Stimulated activated CD4-positive, alpha-beta T cell treated with anti-CD3 and anti-CD28 coated beads, Interleukin-1b, Interleukin-23, amount 100 ng/mL, for 4 hours (primary cell): ENCODE measurements around the gene JSRP1.

Experiments
- DNase-seq, 2 donors: peaks; one replicate each; pipeline ENCODE4 v3.0.0-alpha.2; 2020; ENCODE audit warnings: low read depth in 2 of 2

The JSRP1 gene, protein sequence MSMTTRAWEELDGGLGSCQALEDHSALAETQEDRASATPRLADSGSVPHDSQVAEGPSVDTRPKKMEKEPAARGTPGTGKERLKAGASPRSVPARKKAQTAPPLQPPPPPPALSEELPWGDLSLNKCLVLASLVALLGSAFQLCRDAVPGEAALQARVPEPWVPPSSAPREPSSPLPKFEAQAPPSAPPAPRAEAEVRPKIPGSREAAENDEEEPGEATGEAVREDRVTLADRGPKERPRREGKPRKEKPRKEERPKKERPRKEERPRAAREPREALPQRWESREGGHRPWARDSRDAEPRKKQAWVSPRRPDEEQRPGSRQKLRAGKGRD

DNA sequence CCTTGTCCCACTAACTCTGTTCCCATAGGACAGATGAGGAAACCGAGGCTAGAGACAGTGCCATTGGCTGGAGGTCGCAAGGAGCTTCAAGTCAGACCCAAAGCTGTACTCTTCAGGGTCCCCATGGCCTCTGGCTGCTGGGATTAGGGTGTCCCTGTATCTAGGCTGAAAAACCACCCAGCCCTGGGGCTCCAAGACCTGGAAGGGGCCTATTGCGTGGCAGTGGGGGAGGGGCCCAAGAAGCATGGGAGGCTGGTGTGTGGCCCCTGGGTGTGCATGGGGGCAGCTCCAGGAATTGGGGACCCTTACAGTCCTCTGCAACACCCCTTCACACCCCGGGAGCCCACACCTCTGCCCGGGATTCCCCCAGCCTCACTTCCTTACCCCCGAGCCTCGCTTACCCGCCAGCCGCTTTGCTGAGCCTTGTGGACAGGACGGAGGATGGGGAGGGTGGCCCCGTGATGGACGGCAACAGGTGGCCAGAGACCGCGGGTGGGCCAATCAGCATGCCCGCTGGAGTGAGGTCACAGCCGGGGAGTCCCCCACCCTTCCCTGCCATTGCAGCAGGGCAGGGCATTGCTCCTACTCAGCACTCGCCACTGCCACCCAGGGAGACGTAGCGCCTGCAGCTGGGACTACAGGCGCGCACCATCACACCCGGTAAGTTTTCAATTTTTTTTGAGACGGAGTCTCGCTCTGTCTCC lies at the start of gene JSRP1:
Gene JSRP1 (minus strand): TSS at position 436 of the 704 bp plus-strand sequence. CDS start 1,103 bp downstream, outside the sequence.
- no peak for DNase-seq

DNA sequence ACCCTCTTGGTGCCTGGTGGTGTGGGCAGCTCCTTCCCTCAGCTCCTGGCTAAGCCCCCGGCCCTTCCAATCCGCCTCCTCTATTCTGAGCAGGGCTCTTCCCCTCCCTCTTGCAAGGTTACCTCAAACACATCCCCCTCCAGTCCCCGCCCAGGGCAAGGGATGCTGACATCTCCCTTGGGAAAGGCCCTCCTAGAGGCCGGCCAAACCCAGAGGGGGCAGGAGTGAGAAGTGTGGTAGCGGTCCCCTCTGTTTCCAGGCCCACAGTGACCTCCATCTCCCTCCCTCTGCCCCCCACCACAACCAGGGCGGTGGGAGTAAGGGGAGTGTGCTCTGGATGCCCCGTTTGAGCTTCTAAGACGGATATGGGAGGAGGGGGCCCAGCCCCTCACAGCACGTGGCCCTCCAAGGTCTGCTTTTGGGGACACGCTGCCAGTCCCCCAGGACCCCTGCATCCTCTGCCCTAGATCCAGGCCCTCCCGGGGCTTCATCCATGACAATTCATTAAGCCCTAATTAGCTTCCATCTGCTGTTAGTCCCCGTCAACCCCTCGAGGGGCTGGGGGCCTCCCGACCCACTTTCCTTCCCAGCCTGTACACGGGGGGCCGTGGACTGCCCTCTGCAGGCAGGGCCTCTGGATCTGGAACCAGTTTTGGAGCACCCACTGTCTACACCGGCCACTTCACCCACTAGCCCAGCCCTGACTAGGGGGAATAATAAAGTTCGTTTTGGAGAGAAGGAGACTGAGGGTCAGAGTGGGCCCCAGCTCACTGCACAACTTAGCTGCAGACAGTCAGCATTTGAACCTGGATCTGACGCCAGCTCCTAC lies 49.4 kb upstream of the JSRP1 start:
- DNase-seq: no peak

DNA sequence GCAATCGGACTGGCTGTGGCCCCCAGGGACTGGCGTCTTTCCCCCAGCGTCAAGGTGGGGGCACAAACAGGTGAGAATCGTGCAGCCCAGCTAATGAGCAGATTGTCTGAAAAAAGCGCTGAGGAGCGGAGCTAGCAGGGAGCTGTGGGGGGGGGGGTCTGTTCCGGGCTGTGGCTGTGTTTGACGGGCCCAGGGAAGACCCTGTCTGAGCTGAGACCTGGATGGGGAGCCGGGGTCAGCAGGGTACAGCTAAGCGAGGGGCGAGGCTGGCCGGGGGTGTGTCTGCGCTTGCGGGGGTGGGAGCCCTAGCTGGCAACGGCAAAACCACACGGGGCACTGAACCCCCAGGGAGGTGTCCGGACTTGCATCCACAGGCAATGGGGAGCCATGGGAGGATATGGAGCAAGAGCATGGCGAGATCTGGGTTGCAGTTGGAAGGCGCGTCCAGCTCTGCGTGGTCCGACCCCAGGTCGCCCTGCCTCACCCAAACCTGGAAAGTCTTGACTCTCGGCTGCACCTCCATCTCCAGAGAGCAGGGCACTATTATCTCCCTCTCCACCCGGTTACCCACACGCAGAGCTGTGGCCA lies 47.1 kb upstream of the JSRP1 start:
- DNase-seq: no peak

DNA sequence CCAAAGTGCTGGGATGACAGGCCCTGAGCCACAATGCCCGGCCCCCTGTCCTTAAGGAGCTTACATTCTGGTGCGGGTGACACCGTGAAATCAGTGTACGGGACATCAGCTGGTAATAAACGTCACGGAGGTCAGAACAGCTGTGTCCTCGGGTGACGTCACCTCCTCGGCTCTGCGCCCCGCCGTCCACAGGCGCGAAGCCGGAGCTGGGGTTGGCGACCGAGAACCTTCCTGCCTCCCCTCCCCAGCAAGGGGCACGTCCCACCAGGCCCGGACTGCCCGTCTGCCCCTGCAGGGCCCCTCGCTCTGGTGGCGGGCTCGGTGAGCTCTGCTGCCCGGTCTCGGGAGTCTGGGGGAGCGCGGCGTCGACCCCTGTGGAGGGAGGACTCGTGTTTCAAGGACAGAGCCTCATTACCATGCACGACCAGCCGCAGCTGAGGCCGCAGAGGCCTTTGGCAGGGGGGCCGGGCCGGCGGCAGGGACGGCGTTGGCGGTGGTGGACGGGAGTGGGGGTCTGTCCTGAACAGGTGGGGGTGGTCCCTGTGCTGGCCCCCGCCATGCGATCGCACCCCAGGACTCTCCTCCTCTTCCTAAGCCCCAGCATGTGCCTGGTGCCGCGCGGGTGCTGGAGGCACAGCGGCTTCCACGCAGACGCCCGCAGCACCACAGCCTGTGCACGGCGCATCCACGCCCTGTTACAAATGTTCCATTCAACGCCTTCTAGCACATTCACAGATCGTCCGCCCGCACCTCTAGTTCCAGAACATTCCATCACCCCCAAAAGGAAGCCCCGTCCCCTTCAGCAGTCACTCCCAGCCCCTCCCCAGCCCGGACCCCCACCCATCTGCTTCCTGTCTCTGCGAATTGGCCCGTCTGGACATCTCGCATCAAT lies 46.3 kb upstream of the JSRP1 start:
- DNase-seq: no peak

DNA sequence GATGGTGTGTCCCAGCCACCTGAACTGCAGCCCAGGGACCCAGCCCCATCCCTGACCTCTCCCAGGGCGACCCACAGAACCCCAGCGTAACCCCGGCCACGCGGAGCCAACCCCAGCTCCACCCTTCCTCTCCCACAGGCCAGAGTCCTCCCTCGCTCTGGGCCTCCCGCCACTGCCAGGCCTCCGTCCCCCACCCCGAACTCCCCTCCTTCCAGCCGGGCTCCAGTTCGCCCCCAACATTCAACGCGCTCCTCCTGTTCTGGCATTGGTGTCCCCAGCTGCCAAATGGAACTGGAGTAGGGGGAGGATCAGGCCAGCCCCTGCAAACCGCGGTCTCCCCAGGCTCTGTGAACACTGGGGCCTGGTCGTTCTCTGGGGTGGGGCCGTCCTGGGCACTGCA lies 44.3 kb upstream of the JSRP1 start:
- DNase-seq: no peak

DNA sequence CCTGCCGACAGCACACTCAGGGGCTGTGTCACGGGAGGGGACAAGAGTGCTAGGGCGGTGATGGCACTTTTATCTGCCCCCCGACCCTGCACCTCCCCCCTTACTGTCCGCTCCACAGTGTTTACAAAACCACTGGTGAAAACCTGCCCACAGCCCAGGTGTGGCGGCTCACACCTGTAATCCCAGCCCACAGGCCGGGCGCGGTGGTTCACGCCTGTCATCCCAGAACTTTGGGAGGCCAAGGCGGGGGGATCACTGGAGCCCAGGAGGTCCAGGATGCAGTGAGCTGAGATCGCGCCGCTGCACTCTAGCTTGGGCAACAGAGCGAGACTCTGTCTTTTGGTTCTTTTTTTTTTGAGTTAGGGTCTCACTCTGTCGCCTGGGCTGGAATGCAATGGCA lies 39.9 kb upstream of the JSRP1 start:
- no peak for DNase-seq

DNA sequence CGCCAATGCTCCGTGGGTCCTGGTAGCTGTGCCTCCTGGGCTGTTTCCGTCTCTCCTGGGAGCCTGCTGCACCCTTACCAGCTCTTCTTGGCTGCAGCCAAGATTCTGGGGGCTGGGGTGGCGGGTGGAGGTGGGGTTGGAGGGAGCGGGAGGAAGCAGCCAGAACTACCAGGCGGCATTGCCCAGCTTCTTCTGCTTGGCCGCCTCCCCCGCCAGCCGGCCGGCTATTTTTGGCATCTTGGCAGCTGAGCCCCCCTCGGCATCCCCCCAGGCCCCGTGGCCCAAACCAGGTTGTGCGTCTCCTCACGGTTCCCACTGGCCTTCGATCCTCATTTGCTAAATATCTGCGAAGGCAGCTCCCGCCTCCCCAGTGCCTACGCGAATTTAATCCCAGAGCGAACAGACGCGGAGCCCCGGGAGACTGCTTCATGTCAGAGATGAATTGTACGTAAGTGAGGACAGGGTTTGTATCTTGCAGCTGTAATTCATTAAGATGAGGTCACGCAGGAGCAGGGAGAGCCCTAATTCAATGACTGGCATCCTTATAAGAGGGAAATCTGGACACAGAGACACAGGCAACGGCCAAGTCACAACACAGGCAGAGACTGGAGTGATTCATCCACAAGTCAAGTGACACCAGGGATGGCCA lies 38.6 kb upstream of the JSRP1 start:
- no peak for DNase-seq

DNA sequence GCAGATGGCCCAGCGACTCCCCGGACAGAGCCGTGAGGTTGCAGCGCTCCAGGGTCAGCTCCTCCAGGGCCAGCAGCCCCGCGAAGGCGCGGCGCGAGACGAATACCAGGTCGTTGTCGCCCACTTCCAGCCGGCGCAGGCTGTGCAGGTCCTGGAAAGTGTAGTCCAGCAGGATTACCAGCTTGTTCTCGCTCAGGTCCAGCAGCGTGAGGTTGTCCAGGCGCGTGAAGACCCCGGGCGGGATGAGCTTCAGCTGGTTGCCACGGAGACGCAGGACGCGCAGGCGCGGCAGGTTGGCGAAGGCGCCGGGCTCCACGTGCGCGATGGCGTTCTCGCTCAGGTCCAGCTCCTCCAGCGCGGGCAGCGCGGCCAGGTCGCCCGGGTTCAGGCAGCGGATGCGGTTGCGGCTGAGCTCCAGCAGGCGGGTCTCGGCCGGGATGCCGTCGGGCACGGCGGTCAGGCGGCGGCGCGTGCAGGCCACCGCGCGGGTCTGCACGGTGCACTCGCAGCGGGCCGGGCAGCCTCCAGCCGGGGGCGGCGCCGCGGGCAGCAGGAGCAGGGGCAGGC lies 35.1 kb upstream of the JSRP1 start:
- DNase-seq: no peak

DNA sequence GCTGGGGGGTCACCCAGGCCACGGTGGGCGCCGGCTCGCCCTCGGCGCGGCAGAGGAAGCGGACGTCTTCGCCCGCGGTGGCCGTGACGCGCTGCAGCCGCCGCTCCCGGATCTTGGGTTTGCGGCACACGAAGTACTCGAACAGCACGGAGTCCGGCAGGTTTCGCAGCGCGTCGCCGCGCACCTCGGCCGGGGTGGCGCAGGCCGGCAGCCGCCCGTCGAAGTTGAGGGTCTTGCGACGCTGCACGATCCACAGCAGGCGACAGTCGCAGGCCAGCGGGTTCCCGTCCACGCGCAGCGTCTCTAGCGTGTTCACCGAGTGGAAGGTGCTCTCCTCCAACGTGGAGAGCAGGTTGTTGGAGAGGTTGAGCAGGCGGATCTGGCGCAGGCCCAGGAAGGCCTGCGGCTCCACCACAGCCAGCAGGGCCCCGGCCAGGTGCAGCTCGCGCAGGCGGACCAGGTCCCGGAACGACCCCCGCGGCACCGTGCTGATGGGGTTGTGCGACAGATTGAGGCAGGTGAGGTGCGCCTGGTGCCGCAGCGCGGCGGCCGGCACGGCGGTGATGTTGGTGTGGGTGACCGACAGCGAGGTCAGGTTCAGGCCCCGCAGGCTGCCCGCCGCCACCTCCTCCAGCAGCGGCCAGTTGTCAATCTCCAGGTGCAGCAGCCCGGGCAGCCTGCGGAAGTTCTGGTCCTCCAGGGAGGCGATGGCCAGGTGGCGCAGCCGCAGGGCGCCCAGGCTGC lies 34.4 kb upstream of the JSRP1 start:
- no peak for DNase-seq

DNA sequence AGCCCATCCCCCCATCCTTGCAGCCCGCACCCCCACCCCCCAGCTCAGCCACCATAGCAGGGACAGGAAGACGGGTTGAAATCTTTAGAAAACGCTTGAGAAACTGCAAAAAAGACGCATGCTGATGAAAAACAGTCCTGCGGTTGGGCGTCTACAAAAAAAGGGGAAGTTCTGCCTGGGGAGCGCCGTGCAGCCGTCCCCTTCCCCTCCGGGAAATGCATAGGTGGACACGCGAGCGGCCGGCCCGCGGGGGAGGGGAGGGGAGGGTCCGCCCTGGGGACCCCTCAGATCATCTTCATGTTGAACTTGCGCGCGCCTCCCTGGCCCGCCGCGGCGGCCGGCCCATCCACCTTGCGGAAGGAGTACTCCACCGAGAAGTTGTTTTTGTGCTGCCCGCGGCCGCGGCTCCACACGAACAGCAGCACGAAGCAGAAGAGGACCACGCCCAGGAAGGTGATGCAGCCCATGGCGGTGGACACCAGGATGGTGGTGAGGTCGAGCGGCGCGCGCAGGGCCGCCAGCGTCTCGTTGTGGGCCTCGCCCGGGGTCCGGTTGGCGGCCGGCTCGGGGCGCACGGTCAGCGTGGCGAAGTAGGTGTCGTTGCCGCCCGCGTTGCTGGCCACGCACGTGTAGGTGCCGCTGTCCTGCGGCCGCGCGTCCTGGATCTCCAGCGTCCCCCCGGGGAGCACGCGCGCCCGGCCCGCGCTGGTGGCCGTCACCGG lies 33.7 kb upstream of the JSRP1 start:
- peak in 1 of 2 donors; percentile 25 for DNase-seq

DNA sequence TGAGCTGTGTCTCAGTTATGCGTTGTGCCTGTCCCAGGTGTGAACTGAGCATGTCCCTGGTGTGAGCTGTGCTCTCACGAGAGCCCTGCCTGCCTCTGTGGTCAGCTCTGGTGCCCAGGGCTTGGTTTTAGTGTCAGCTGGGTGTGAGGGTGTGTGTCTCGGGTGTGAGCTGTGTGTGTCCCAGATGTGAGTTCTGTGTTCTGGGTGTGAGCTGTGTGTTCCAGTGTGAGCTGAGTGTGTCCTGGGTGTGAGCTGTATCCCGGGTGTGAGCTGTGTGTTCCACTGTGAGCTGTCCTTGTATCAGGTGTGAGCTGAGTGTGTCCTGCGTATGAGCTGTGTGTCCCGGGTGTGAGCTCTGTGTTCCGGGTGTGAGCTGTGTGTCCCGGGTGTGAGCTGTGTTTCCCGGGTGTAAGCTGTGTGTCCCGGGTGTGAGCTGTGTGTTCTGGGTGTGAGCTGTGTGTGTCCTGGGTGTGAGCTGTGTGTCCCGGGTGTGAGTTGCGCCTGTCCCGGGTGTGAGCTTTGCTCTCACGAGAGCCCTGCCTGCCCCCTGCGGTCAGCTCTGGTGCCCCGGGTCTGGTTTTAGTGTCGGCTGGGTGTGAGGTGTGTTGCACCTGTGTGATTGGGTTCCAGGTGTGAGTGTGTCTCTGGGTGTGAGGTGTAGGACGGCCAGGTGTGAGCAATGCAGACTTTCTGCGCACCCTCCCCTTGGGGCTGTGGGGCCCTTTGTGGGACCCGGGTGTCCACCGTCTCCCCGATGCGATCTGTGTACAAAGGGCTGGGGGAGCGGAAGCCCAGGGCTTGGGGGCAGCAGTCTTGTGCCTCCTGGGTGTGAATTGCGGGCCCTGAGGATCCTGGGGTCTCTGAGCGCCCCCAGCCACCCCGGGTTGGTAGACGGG lies 32.8 kb upstream of the JSRP1 start:
- no peak for DNase-seq

DNA sequence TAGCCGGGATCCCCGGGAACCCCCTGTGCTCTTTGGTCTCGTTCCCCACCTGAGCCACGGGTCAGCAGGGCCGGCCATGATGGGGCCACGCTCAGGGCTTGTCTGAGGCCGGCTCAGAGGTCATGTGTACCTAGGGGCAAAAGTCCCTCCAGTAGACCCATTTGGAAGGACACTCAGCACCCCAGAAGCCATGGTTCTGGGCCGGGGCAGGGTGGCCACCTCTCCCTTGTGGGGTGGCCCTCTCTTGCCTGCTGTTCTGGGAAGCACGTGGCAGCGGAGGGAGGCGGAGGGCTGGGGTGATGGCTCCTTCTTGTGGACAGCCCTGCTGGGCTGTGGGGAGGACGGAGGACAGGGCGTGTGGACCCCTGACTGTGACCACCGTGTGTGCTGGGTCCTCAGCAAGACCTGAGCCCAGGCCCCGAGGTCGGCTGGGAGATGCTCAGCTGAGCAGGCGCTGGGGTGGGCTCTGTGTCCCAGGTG lies 32.2 kb upstream of the JSRP1 start:
- DNase-seq: no peak

DNA sequence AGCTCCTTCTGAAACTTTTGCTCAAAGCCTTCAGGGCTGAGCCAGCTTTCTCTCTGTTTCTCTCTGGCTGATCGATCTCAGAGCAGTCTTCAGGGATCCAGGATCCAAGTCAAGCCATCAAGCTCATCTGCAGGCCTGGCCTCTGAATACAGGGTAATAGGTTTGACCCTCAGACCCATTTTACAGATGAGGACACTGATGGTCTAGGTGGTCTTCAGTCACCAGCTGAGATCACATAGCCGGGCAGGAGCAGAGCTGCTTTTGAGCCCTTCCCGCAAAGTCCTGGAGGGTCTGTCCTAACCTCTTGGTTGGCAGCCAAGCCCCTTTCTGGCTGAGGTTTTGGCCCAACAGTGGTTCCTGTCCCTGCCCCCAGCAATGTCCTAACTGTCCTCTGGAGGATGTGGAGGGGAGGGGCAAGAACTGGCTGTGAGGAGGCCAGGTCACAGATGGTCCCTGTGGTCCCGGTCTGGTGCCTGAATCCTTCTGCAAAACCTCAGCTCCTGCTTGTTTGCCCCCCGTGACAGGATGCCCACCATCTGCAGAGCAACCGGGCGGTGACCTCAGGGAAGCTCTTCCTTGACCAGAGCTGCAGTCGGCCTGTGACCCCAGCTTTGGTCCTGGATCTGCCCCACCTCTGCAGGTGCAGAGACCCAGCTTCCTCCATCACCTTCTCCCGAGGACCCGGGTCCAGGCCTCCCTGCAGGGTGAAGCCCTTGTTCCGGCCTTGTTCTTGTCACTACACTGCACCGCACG lies 31.5 kb upstream of the JSRP1 start:
- no peak for DNase-seq

DNA sequence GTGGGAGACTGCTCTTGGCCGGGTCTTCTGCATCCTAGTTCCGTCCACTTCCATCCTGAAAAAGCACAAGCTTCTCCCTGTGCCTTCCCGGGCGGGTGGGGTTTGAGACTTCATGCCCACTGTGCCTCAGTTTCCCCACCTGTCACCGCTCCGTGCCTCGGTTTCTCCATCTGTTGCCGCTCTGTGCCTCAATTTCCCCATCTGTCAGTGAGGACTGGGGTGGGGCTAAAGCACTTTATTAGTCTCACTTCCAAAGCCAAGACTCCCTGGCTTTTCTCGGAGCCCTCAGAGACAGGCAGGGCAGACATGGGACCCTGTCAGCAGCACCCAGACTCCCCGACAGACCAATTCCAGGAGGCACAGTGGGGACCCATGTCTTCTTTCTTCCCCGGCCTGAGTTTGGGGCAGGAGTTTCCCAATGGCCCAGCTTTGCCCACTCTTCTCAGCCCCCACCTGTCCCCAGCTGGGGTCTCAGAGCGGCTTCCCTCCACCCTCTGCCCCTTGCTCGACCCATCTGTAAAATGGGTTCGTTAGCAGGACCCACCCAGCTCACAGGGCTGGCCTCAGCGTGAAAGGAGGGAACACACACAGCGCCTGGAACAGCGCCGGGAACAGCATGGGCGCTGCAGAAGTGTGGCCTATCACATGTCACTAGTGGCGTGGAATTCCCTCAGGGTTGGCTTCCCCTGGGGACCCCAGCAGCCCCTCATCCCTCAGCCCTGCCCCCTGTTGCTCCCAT lies 30.4 kb upstream of the JSRP1 start:
- DNase-seq: no peak

DNA sequence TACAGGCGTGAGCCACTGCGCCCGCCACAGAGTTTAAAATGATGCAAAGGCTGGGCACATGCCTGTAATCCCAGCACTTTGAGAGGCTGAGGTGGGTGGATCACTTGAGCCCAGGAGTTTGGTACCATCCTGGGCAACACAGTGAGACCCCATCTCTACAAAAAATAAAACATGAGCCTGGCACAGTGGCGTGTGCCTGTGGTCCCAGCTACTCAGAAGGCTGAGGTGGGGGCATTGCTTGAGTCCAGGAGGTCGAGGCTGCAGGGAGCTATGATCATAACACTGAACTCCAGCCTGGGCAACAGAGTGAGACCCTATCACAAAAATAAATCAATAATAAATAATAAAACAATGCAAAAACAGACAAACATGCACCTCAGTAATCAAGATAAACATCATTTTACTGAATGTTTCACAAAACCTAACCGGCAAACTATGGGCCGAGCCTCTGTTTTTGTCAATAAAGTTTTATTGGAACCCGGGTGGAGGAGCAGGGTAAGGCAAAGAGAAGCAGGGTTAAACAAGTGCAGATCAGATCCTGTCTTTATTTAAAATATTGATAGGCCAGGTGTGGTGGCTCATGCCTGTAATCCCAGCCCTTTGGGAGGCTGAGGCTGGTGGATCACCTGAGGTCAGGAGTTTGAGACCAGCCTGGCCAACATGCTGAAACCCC lies 27.8 kb upstream of the JSRP1 start:
- no peak for DNase-seq

DNA sequence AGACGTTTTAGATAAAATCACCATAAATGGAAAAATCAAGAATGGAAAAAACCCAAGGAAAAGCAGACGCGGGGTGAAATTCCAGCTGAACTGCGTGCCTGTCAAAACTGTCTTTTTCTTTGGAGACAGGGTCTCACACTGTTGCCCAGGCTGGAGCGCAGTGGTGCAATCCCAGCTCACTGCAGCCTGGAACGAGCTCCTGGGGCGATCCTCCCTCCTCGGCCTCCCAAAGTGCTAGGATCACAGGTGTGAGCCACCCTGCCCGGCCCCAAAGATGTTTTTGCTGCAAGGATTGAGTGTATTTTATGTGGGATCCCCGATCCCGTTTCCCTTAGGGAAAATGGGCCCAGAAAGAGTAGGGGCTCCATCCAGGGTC lies 26.6 kb upstream of the JSRP1 start:
- no peak for DNase-seq
